Loucy (cell line): ENCODE data around the gene ZCRB1.

Source experiments
- H2AFZ ChIP-seq: fragments of 200-600 bp; sonication (generic); 2 replicates; pipeline ENCODE4 v1.6.0; 2016; ENCODE audit warnings: antibody characterized with exemption, mild to moderate bottlenecking, low read length, moderate library complexity
- H3F3A ChIP-seq: fragments of 200-600 bp; 2 replicates; pipeline ENCODE4 v1.6.0; 2016; ENCODE audit warnings: antibody characterized with exemption, low read depth, mild to moderate bottlenecking
- H3K27me3 ChIP-seq: fragments of 200-600 bp; sonication (generic); 2 replicates; pipeline ENCODE4 v1.6.1; 2014; ENCODE audit warnings: low read length, mild to moderate bottlenecking; ENCODE audit not compliant: insufficient read depth, poor library complexity, severe bottlenecking
- H3K36me3 ChIP-seq: fragments of 200-600 bp; sonication (generic); 2 replicates; pipeline ENCODE4 v1.6.1; 2016; ENCODE audit warnings: low read length; ENCODE audit not compliant: insufficient read depth
- H3K4me1 ChIP-seq: fragments of 200-600 bp; sonication (generic); 2 replicates; pipeline ENCODE4 v1.5.1; 2014; ENCODE audit warnings: low read length, mild to moderate bottlenecking; ENCODE audit not compliant: insufficient read depth, poor library complexity, severe bottlenecking
- H3K4me2 ChIP-seq: fragments of 200-600 bp; sonication (generic); 2 replicates; pipeline ENCODE4 v1.6.0; 2014; ENCODE audit warnings: antibody characterized with exemption, low read length, low read depth, mild to moderate bottlenecking; ENCODE audit not compliant: poor library complexity, severe bottlenecking
- H3K4me3 ChIP-seq: fragments of 200-600 bp; sonication (generic); 2 replicates; pipeline ENCODE4 v1.5.1; 2014; ENCODE audit warnings: low read length, mild to moderate bottlenecking, mixed read lengths; ENCODE audit not compliant: poor library complexity, severe bottlenecking
- H3K79me2 ChIP-seq: fragments of 200-600 bp; sonication (generic); 2 replicates; pipeline ENCODE4 v1.6.1; 2014; ENCODE audit warnings: low read length; ENCODE audit not compliant: insufficient read depth
- H3K9ac ChIP-seq: fragments of 200-600 bp; sonication (generic); 2 replicates; pipeline ENCODE4 v1.6.0; 2014; ENCODE audit warnings: mild to moderate bottlenecking, low read depth, low read length, moderate library complexity; ENCODE audit not compliant: poor library complexity, severe bottlenecking
- H3K9me2 ChIP-seq: fragments of 200-600 bp; sonication (generic); replicated peaks from 2 replicates; pipeline ENCODE4 v1.6.1; 2016; ENCODE audit warnings: low read depth, low read length, mixed read lengths
- H3K9me3 ChIP-seq: fragments of 200-600 bp; sonication (generic); 2 replicates; pipeline ENCODE4 v1.6.1; 2014; ENCODE audit warnings: mild to moderate bottlenecking, antibody characterized with exemption, low read length, low read depth; ENCODE audit not compliant: insufficient read depth
- H4K20me1 ChIP-seq: fragments of 200-600 bp; sonication (generic); 2 replicates; pipeline ENCODE4 v1.6.0; 2014; ENCODE audit warnings: antibody characterized with exemption, low read length, mild to moderate bottlenecking; ENCODE audit not compliant: insufficient read depth, poor library complexity, severe bottlenecking
- EZH2phosphoT487 ChIP-seq: fragments of 200-600 bp; IDR thresholded peaks from 2 replicates; pipeline ENCODE4 v1.6.1; 2018; ENCODE audit warnings: antibody characterized with exemption, mild to moderate bottlenecking, moderate library complexity, borderline replicate concordance
- TF ChIP-seq, protein P1 (sequence below): fragments of 200-600 bp; sonication (generic); conservative IDR thresholded peaks from 2 replicates; pipeline ENCODE4 v1.5.1; 2014; ENCODE audit warnings: mild to moderate bottlenecking, antibody characterized with exemption, low read length

The ZCRB1 gene

DNA sequence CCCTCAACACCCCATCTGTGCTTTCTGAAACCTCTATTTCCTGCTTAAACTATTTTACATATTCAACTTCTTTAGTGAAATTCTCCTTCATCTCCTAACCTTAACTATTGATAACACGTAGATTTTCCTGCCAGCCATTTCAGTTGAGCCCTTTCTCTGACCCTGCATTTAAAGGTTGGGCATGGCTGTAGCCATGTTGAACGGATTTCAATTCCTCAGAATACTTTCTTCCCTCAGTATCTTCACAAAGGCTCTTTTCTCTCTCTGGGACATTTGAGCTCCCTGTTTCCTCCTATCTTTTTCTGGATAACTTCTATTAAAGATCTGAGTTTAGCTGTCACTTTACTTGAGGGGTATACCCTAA is 1.3 kb upstream of the ZCRB1 start:
- H3K36me3 ChIP-seq, result no peaks in the 10 kb centered on the region
- H3F3A ChIP-seq, result no peaks in the 10 kb centered on the region
- peaks cover 74% of the 10 kb centered on the region for H3K79me2 ChIP-seq
- peak overlapping the region; percentile 88 for H3K9ac ChIP-seq
- H3K4me3 ChIP-seq, result peak overlapping the region; percentile 95
- no peaks in the 10 kb centered on the region for H3K27me3 ChIP-seq
- peak overlapping the region; percentile 91 for H3K4me2 ChIP-seq
- peaks cover 49% of the 10 kb centered on the region for H4K20me1 ChIP-seq
- no peak for TF ChIP-seq EZH2phosphoT487
- TF ChIP-seq, protein P1, sequence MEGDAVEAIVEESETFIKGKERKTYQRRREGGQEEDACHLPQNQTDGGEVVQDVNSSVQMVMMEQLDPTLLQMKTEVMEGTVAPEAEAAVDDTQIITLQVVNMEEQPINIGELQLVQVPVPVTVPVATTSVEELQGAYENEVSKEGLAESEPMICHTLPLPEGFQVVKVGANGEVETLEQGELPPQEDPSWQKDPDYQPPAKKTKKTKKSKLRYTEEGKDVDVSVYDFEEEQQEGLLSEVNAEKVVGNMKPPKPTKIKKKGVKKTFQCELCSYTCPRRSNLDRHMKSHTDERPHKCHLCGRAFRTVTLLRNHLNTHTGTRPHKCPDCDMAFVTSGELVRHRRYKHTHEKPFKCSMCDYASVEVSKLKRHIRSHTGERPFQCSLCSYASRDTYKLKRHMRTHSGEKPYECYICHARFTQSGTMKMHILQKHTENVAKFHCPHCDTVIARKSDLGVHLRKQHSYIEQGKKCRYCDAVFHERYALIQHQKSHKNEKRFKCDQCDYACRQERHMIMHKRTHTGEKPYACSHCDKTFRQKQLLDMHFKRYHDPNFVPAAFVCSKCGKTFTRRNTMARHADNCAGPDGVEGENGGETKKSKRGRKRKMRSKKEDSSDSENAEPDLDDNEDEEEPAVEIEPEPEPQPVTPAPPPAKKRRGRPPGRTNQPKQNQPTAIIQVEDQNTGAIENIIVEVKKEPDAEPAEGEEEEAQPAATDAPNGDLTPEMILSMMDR, result no peak
- peaks cover 47% of the 10 kb centered on the region for H3K4me1 ChIP-seq
- no peaks in the 10 kb centered on the region for H3K9me3 ChIP-seq
- H2AFZ ChIP-seq, result no peak overlapping the region
- no peaks in the 10 kb centered on the region for H3K9me2 ChIP-seq

GRCh38 chr12:42326541-42327226 is 790 bp upstream of the ZCRB1 start:
- H3K79me2 ChIP-seq, result peaks cover 69% of the 10 kb centered on the region
- no peaks in the 10 kb centered on the region for H3K27me3 ChIP-seq
- peaks cover 44% of the 10 kb centered on the region for H4K20me1 ChIP-seq
- H3K4me1 ChIP-seq, result peaks cover 42% of the 10 kb centered on the region
- H2AFZ ChIP-seq, result peak overlapping the region; percentile 92
- no peaks in the 10 kb centered on the region for H3K9me2 ChIP-seq
- no peak for TF ChIP-seq EZH2phosphoT487
- TF ChIP-seq, protein P1, result no peak
- peak overlapping the region; percentile 91 for H3K4me2 ChIP-seq
- no peaks in the 10 kb centered on the region for H3K36me3 ChIP-seq
- H3K4me3 ChIP-seq, result peak overlapping the region; percentile 95
- peak overlapping the region; percentile 88 for H3K9ac ChIP-seq
- H3K9me3 ChIP-seq, result no peaks in the 10 kb centered on the region
- H3F3A ChIP-seq, result no peaks in the 10 kb centered on the region

GRCh38 chr12:42325326-42325652 is 605 bp downstream of the ZCRB1 start:
- H2AFZ ChIP-seq, result peak overlapping the region; percentile 92
- no peaks in the 10 kb centered on the region for H3F3A ChIP-seq
- H3K4me3 ChIP-seq, result peak overlapping the region; percentile 95
- no peaks in the 10 kb centered on the region for H3K9me3 ChIP-seq
- H3K9me2 ChIP-seq, result no peaks in the 10 kb centered on the region
- H3K4me2 ChIP-seq, result peak overlapping the region; percentile 91
- H3K9ac ChIP-seq, result peak overlapping the region; percentile 88
- H3K4me1 ChIP-seq, result peaks cover 33% of the 10 kb centered on the region
- TF ChIP-seq, protein P1, result no peak
- no peak for TF ChIP-seq EZH2phosphoT487
- no peaks in the 10 kb centered on the region for H3K27me3 ChIP-seq
- H4K20me1 ChIP-seq, result peaks cover 35% of the 10 kb centered on the region
- H3K36me3 ChIP-seq, result no peaks in the 10 kb centered on the region
- H3K79me2 ChIP-seq, result peaks cover 56% of the 10 kb centered on the region
